Cardiac fibroblast (primary cell): ENCODE data around the gene ADM2.
"Not testable (repeated sequence)": the region's sequence is repeated elsewhere in the genome, so short reads cannot be mapped to it uniquely, and the experiment has no call there.

ENCODE experiments used
- DNase-seq, 2 donors: peaks; one replicate each; pipeline versions ENCODE4 v3.0.0 to v3.0.0-alpha.2; 2010; ENCODE audit warnings: low read depth in 2 of 2
- H3K4me3 ChIP-seq, 2 donors: replicated peaks in 1 of 2; 1 replicate in 1 of 2; 2 replicates in 1 of 2; pipeline ENCODE4 v1.5.1; 2011; ENCODE audit warnings: low read depth in 2 of 2, low read length in 2 of 2, mild to moderate bottlenecking in 2 of 2, moderate library complexity in 1 of 2
- TF ChIP-seq, protein P1 (sequence below): IDR thresholded peaks from one replicate; pipeline ENCODE4 v1.5.1; 2011; ENCODE audit warnings: low read depth, mild to moderate bottlenecking, low read length, inconsistent platforms

ADM2 gene, protein sequence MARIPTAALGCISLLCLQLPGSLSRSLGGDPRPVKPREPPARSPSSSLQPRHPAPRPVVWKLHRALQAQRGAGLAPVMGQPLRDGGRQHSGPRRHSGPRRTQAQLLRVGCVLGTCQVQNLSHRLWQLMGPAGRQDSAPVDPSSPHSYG

GRCh38 chr22:50481440-50482106 is at the start of gene ADM2:
Gene ADM2, plus strand, starts transcription at chr22:50481543. Its CDS starts 305 bp downstream, at chr22:50481848.
- peak in 1 of 2 donors; percentile 26 for DNase-seq
- H3K4me3 ChIP-seq: peak within 1 kb of the TSS; percentile 52 to 67
- TF ChIP-seq, protein P1, sequence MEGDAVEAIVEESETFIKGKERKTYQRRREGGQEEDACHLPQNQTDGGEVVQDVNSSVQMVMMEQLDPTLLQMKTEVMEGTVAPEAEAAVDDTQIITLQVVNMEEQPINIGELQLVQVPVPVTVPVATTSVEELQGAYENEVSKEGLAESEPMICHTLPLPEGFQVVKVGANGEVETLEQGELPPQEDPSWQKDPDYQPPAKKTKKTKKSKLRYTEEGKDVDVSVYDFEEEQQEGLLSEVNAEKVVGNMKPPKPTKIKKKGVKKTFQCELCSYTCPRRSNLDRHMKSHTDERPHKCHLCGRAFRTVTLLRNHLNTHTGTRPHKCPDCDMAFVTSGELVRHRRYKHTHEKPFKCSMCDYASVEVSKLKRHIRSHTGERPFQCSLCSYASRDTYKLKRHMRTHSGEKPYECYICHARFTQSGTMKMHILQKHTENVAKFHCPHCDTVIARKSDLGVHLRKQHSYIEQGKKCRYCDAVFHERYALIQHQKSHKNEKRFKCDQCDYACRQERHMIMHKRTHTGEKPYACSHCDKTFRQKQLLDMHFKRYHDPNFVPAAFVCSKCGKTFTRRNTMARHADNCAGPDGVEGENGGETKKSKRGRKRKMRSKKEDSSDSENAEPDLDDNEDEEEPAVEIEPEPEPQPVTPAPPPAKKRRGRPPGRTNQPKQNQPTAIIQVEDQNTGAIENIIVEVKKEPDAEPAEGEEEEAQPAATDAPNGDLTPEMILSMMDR: no peak

DNA sequence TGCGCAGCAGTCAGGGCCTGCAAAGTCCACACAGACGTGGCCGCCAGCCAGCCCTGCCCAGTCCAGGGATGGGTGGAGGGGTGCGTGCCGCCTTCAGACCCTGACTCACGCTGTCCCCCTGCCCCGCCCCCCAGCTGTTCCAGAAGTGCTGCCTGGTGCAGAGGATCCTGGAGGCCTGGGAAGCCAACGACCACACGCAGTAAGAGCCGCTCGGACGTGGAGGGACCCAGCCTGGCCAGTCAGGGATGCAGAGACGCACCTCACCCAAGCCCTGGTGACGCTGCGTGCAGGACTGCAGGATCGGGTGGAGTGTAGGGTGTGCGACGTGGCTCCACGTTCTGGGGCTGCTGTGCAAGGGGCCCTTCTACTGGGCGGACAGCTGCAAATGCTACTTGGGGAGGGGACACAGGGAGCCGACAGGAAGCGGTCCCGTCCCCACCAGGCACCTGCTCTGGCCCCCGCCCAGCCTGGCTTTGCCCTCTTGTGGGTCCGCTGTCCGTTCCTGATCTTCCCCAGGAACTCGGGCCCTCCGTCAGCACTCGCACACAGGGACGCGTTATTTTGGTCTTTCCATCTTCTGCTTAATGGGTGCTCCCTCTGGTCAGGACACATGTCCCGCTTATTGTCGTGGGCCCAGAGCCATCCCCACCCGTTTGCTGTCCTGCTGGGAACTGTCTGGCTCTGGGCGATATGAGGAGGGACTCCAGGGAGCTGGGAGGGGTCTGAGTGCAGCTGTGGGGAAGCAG is 49.0 kb upstream of the ADM2 start:
- TF ChIP-seq, protein P1: no peak
- DNase-seq: no peak
- no peak overlapping the region for H3K4me3 ChIP-seq

DNA sequence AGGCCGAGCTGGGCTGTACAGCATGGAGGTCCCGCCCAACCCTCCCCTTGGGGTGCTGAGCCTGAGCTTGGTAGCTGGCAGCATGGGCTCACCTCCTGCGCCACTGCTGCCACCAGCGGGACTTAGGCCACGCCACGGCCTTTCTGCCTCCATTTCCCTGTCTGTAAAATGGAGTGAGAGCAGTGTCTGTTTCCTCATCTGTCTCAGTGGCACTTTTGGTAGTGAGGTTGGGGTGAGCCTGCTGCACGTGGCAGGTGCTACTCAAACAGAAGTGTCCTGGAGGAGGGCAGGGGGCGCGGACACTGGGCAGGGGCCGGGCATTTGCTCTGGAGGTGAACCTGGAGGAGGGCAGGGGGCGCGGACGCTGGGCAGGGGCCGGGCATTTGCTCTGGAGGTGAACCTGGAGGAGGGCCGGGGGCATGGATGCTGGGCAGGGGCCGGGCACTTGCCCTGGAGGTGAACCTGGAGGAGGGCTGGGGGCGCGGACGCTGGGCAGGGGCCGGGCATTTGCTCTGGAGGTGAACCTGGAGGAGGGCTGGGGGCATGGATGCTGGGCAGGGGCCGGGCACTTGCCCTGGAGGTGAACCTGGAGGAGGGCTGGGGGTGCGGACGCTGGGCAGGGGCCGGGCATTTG is 48.3 kb upstream of the ADM2 start:
- not testable (repeated sequence) for DNase-seq, H3K4me3 ChIP-seq

- no peak for DNase-seq
- H3K4me3 ChIP-seq: no peak overlapping the region
- TF ChIP-seq, protein P1: no peak
These were observed 46.5 kb upstream of the ADM2 start for GRCh38 chr22:50434849-50435248.

DNA sequence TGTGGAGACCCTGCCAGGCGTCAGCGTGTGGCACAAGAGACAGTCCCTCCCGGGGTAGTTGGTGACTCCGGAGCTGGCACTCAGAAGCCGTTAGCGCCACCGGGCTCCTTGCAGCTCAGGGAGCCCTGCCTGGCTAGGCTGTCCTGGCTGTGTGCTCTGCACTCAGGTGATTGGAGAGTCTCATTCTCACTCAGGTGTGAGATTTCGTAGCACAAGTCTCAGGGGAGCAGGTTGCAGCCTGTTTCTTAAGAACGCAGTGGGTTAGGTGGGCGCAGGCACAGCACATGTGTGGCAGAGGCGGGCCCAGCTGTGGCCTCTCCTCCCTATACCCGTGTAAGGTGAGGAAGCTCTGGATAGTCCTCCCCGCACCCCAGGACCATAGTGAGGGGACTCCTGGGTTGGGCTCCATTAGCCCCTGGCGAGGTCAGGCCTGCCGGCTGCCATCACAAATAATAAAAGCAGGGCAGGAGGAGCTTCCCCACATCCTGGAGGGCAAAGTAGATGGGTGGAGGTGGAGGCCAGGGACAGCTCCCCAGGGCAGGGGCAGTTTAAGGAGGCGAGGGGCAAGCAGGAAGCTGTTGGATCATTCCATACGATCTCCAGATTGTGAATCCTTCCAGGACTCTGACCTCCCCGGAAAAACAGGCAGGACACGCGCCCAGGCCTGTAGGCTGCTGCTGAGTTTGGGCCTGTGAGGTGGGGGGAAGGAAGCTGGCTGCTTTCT is 45.9 kb upstream of the ADM2 start:
- H3K4me3 ChIP-seq: no peak overlapping the region
- no peak for DNase-seq
- TF ChIP-seq, protein P1: no peak

- no peak for DNase-seq
- TF ChIP-seq, protein P1: no peak
- H3K4me3 ChIP-seq: no peak overlapping the region
These were observed 45.1 kb upstream of the ADM2 start for GRCh38 chr22:50436015-50436830.
